ENCODE data around the gene GPC6.
A peak's percentile ranks its signal among the peaks of the same experiment; 100 is the strongest.

The GPC6 gene

GRCh38 chr13:93922063-93922855 lies 695.7 kb downstream of the GPC6 start:
- DNase-seq (ENCODE audit: low read depth in 2 of 2): no peak

- DNase-seq (ENCODE audit: low read depth in 2 of 2): no peak
Measured at GRCh38 chr13:93925990-93926389, 699.4 kb downstream of the GPC6 start.

GRCh38 chr13:93926425-93926824 lies 699.8 kb downstream of the GPC6 start:
- peak; percentile 29 to 30 for DNase-seq (ENCODE audit: low read depth in 2 of 2)

- peak; percentile 11 for DNase-seq (ENCODE audit: low read depth in 2 of 2)
Measured at GRCh38 chr13:93927431-93927830, 700.8 kb downstream of the GPC6 start.

GRCh38 chr13:93932901-93933300 lies 706.3 kb downstream of the GPC6 start:
- DNase-seq (ENCODE audit: low read depth in 2 of 2): no peak

- DNase-seq (ENCODE audit: low read depth in 2 of 2): no peak
Measured at GRCh38 chr13:93936901-93937300, 710.3 kb downstream of the GPC6 start.

GRCh38 chr13:93941444-93941843 lies 714.8 kb downstream of the GPC6 start:
- no peak for DNase-seq (ENCODE audit: low read depth in 2 of 2)

GRCh38 chr13:93942016-93942415 lies 715.4 kb downstream of the GPC6 start:
- DNase-seq (ENCODE audit: low read depth in 2 of 2): no peak

GRCh38 chr13:93945621-93946020 lies 719.0 kb downstream of the GPC6 start:
- no peak for DNase-seq (ENCODE audit: low read depth in 2 of 2)

- no peak for DNase-seq (ENCODE audit: low read depth in 2 of 2)
Measured at GRCh38 chr13:93946994-93947393, 720.4 kb downstream of the GPC6 start.

GRCh38 chr13:93947651-93948050 lies 721.0 kb downstream of the GPC6 start:
- no peak for DNase-seq (ENCODE audit: low read depth in 2 of 2)

- DNase-seq (ENCODE audit: low read depth in 2 of 2): no peak
Measured at GRCh38 chr13:93948162-93948922, 721.7 kb downstream of the GPC6 start.

GRCh38 chr13:93951108-93951507 lies 724.5 kb downstream of the GPC6 start:
- DNase-seq (ENCODE audit: low read depth in 2 of 2): no peak

- DNase-seq (ENCODE audit: low read depth in 2 of 2): no peak
Measured at GRCh38 chr13:93951951-93952350, 725.3 kb downstream of the GPC6 start.

- no peak for DNase-seq (ENCODE audit: low read depth in 2 of 2)
Measured at GRCh38 chr13:93953841-93954240, 727.2 kb downstream of the GPC6 start.

- DNase-seq (ENCODE audit: low read depth in 2 of 2): no peak
Measured at GRCh38 chr13:93955904-93956303, 729.3 kb downstream of the GPC6 start.

- no peak for DNase-seq (ENCODE audit: low read depth in 2 of 2)
Measured at GRCh38 chr13:93956426-93956825, 729.8 kb downstream of the GPC6 start.

- no peak for DNase-seq (ENCODE audit: low read depth in 2 of 2)
Measured at GRCh38 chr13:93957371-93957770, 730.8 kb downstream of the GPC6 start.

GRCh38 chr13:93959796-93960533 lies 733.4 kb downstream of the GPC6 start:
- no peak for DNase-seq (ENCODE audit: low read depth in 2 of 2)

GRCh38 chr13:93963266-93964145 lies 736.9 kb downstream of the GPC6 start:
- peak; percentile 32 to 38 for DNase-seq (ENCODE audit: low read depth in 2 of 2)

GRCh38 chr13:93964146-93964512 lies 737.5 kb downstream of the GPC6 start:
- DNase-seq (ENCODE audit: low read depth in 2 of 2): no peak

All from fibroblast of skin of left quadriceps (primary cell).